Progenitor cell of endocrine pancreas (in vitro differentiated cells): ENCODE results near the gene ROMO1. TPM values are rescaled to one million over a fixed set of nuclear protein-coding genes. Genes with fewer than 3 reads are reported as not detected.

Experiments used
- DNase-seq: peaks from one replicate; pipeline ENCODE4 v3.0.0; 2021; ENCODE audit warnings: low spot score; ENCODE audit not compliant: unreplicated experiment
- H3K27ac Mint-ChIP-seq: 2 replicates; pipeline ENCODE4 v1.8.0; 2021; ENCODE audit warnings: mild to moderate bottlenecking, moderate library complexity, mixed read lengths
- H3K27me3 Mint-ChIP-seq: 2 replicates; pipeline ENCODE4 v1.8.0; 2021; ENCODE audit warnings: mixed read lengths
- H3K36me3 Mint-ChIP-seq: 2 replicates; pipeline ENCODE4 v1.8.0; 2022; ENCODE audit warnings: mixed read lengths; ENCODE audit not compliant: insufficient read depth
- H3K4me1 Mint-ChIP-seq: 2 replicates; pipeline ENCODE4 v1.8.0; 2021; ENCODE audit warnings: low read depth, mixed read lengths
- H3K4me3 Mint-ChIP-seq: 2 replicates; pipeline ENCODE4 v1.8.0; 2021; ENCODE audit warnings: low read depth, mild to moderate bottlenecking, moderate library complexity, mixed read lengths
- H3K9me3 Mint-ChIP-seq: 2 replicates; pipeline ENCODE4 v1.8.0; 2021; ENCODE audit warnings: low read depth, mixed read lengths
- total RNA-seq: library from RNA; stranded (reverse); gene quantifications from 2 replicates; pipeline ENCODE4 v1.2.1, GENCODE V29; 2021
- TF ChIP-seq, protein P1 (sequence below): fragments of 200-600 bp; sonication (generic); IDR thresholded peaks from one replicate; pipeline ENCODE4 v1.5.0; 2021; ENCODE audit warnings: antibody characterized with exemption, mild to moderate bottlenecking; ENCODE audit not compliant: unreplicated experiment

The ROMO1 gene
- total RNA-seq, 1 donor from 2014 or later, result 129 TPM

DNA sequence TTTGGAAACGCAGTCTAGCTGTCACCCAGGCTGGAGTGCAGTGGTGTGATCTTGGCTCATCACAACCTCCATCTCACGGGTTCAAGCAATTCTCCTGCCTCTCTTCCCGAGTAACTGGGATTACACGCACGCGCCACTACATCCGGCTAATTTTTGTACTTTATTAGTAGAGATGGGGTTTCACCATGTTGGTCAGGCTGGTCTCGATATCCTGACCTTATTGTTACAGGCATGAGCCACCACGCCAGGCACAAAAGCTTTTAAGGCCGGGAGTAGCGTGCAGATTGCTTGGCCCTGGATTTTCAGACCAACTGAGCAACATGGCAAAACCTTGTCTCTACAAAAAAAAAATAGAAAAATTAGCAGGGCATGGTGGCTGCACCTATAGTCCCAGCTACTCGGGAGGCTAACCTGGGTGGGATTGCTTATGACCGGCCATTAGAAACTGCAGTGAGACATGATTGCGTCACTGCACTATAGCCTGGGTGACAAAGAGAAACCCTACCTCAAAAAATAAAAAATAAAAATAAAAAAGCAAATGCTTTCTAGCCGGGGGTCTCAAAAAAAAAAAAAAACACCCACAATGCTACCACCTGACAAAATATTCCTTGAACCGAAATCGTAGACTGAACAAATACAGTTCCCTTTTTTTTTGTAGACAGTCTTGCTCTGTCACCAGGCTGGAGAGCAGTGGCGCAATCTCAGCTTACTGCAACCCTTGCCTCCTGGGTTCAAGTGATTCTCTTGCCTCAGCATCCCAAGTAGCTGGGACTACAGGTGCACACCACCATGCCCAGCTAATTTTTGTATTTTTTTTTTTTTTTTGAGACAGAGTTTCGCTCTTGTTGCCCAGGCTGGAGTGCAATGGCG is 27.9 kb downstream of the ROMO1 start:
- no peaks in the 10 kb centered on the region for H3K9me3 Mint-ChIP-seq
- H3K4me1 Mint-ChIP-seq, result peaks cover 10% of the 10 kb centered on the region
- H3K27me3 Mint-ChIP-seq, result no peaks in the 10 kb centered on the region
- H3K36me3 Mint-ChIP-seq, result peaks cover 29% of the 10 kb centered on the region
- H3K27ac Mint-ChIP-seq, result peak overlapping the region; percentile 13
- DNase-seq, result no peak
- no peak overlapping the region for H3K4me3 Mint-ChIP-seq
- TF ChIP-seq, protein P1, sequence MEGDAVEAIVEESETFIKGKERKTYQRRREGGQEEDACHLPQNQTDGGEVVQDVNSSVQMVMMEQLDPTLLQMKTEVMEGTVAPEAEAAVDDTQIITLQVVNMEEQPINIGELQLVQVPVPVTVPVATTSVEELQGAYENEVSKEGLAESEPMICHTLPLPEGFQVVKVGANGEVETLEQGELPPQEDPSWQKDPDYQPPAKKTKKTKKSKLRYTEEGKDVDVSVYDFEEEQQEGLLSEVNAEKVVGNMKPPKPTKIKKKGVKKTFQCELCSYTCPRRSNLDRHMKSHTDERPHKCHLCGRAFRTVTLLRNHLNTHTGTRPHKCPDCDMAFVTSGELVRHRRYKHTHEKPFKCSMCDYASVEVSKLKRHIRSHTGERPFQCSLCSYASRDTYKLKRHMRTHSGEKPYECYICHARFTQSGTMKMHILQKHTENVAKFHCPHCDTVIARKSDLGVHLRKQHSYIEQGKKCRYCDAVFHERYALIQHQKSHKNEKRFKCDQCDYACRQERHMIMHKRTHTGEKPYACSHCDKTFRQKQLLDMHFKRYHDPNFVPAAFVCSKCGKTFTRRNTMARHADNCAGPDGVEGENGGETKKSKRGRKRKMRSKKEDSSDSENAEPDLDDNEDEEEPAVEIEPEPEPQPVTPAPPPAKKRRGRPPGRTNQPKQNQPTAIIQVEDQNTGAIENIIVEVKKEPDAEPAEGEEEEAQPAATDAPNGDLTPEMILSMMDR, result no peak

DNA sequence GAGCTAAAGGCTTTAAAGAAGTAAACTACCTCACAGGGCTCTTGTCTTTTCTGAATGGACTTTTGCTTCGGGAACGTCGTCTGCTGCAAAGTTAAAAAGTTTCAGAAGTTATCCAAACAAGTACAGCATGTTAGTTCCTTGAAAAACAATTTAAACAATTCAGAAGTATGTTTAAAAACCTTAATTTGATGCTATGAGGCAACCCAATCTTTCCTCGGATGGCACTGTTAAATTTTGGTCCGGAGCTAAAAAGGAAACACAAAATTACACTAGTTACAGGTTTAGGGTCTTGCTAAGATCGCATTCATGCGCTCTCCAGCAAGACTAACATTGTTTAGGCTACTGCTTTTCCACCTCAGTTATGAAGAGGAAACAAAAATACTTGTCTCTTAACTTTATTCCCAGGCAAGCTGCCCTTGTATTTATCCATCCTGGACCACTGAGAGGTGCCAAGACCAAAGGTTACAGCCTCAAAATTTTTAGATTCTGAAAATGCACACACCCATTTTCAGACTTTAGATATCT is 30.1 kb downstream of the ROMO1 start:
- TF ChIP-seq, protein P1, result no peak
- H3K9me3 Mint-ChIP-seq, result no peaks in the 10 kb centered on the region

DNA sequence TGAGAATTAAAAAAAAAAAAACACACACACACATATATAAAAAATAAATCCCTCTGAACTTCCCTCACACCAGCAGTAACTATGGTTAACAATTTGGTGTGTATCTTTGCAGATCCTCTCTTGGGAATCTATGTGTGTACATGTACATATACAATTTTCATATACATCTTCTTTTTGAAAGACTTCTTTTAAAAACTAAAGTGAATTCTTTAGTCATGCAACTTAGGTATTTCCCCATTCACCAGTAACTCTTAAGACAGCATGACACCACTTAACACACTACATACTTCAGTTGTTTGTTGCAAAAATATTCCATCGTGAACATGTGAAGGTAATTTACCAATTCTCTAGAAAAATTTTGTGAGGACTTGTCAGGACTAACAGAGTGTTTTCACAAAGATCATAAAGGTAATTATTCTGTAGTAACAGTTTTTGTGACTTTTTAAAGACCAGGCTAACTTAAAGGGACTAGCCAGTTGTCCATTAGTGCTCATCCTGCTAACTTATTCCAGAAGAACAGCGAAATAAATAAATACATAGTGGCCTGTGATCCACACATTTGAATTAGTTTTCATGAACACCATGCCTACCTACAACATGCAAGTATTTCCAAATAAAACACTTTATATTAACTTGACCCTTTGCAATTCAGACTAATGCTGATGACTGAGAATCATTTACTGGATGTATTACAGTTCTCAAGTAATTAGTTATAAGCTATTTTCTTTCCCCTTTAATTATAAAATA is 30.8 kb downstream of the ROMO1 start:
- no peak for DNase-seq
- Mint-ChIP-seq H3K27ac (peak overlapping the region; percentile 52), H3K36me3 (peaks cover 36% of the 10 kb centered on the region), H3K4me1 (peaks cover 15% of the 10 kb centered on the region), H3K4me3 (no peak overlapping the region), H3K27me3 (no peaks in the 10 kb centered on the region), H3K9me3 (no peaks in the 10 kb centered on the region)
- TF ChIP-seq, protein P1, result no peak

More for the DNA sequence above, 30.1 kb downstream of the ROMO1 start:
- H3K4me3 Mint-ChIP-seq, result no peak overlapping the region
- H3K36me3 Mint-ChIP-seq, result peaks cover 36% of the 10 kb centered on the region
- H3K27me3 Mint-ChIP-seq, result no peaks in the 10 kb centered on the region
- DNase-seq, result no peak
- no peak overlapping the region for H3K27ac Mint-ChIP-seq
- peaks cover 13% of the 10 kb centered on the region for H3K4me1 Mint-ChIP-seq

DNA sequence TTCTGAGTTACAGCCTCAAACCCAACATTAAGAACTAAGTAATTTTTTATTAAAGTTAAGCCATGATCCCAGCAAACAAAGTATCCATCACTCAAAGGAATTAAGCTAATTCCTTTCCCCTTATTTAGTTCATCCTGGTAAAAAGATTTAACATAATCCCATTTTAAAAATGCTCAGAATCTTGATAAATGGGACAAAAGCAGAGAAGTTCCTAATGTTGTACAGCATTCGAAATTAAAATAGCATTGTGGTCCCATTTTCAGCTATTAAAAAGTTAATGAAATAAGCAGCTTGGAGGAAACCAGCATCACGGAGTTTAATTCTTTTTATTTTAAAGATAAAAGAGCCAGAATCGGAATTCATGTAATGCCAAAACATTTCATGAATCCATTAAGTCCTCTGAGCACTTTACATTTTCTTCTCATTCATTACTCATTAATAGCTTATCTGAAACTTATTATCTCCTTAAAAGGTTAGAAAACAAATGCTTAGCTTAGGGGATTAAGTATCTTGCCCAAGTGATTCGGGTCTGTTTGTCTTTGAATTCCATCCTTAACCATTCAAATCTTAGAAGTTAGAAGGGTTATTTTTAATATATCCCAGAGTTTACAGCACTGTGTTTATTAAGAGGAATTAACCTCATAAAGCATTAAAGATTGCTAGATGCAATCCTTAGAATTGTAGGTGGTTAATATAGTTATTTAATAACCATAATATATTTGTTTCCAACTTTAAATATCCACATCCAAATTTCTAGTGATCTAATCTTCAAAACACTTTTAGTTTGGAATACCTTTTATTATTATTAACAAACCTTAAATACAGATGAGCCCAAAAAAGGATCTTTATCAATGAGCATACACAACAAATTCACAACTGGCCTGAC is 31.6 kb downstream of the ROMO1 start:
- Mint-ChIP-seq H3K27me3 (no peaks in the 10 kb centered on the region), H3K27ac (peak overlapping the region; percentile 52), H3K36me3 (peaks cover 35% of the 10 kb centered on the region), H3K4me3 (no peak overlapping the region), H3K4me1 (peaks cover 17% of the 10 kb centered on the region), H3K9me3 (no peaks in the 10 kb centered on the region)
- TF ChIP-seq, protein P1, result no peak
- no peak for DNase-seq
